Urinary bladder (tissue), 4 donors: Measurements from ENCODE around the gene CFAP99. TPM values are rescaled to one million over a fixed set of nuclear protein-coding genes. Genes with fewer than 3 reads are reported as not detected.

ENCODE experiments used
- DNase-seq: peaks from one replicate; pipeline ENCODE4 v3.0.0-alpha.2; 2015; ENCODE audit errors: extremely low spot score
- H3K27ac ChIP-seq: one replicate; pipeline ENCODE4 v1.5.1; 2013; ENCODE audit warnings: low read depth, mild to moderate bottlenecking, moderate library complexity
- H3K36me3 ChIP-seq: one replicate; pipeline ENCODE4 v1.6.1; 2013; ENCODE audit warnings: mild to moderate bottlenecking, moderate library complexity; ENCODE audit not compliant: insufficient read depth
- H3K4me1 ChIP-seq: one replicate; pipeline ENCODE4 v1.6.1; 2013; ENCODE audit warnings: mild to moderate bottlenecking, moderate library complexity; ENCODE audit not compliant: insufficient read depth
- H3K4me3 ChIP-seq: one replicate; pipeline ENCODE4 v1.5.1; 2013; ENCODE audit warnings: low read depth, low read length
- WGBS: extraction: QIAGEN DNeasy Blood & Tissue Kit; methylation state at CpG from one replicate; pipeline ENCODE4 v1.1.7; 2013; 5-methylcytosine and 5-hydroxymethylcytosine counted together
- polyA plus RNA-seq: library from polyadenylated mRNA; stranded (reverse); fragments of 200-250 nt; gene quantifications from one replicate; pipeline ENCODE4 v1.2.3, GENCODE V29; 2013
- total RNA-seq: library from RNA; depleted of rRNA; stranded (reverse); fragments of >200 nt; gene quantifications from one replicate; pipeline ENCODE4 v1.2.3, GENCODE V29; 2014
- donor health status: healthy with polysubstance abuse.
- donor health status: healthy.

The CFAP99 gene
- total and polyA plus RNA-seq, 2 donors, result 0.06 TPM; not detected in 1

DNA sequence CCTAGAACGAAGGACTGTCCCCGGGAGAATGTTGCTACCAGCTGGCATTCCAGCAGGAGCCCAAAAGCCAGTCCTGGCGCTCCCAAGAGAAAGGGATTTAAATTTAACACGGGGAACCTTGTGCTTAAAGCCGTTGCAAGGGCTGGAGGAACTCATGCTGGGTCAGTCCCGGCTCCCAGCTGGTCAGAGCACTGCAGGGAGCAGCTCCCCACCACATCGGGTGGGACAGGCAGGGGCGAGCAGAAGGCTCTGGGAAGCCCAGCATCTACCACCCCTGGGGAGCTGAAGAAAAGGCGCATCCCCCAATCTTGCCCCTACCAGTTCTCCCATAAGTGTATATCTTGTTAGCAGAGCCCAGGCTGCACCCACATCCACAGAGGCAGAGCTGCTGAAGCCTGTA lies 15.7 kb downstream of the CFAP99 start:
- no peak for DNase-seq
- Histone ChIP-seq H3K27ac (no peak overlapping the region), H3K36me3 (no peaks in the 10 kb centered on the region), H3K4me1 (no peaks in the 10 kb centered on the region), H3K4me3 (no peak overlapping the region)
- 53% methylated on average over 9 of the region's 9 CpGs for WGBS

DNA sequence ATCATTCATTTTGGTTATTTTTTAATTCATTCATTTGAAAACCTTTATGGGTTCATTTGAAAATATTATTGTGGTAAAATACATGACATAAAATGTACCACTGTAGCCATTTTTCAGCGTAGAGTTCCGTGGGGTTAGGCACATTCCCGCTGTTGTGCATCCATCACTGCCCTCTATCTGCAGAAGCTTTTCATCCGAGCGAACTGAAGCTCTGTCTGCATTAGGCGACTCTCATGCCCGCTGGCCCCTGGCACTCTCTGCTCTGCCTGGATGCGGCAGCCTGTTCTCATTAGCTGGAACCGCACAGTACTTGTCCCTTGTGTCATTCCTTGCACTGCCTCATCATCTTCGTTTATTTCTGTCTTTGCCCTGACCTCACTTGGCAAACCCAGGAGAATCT lies 17.5 kb downstream of the CFAP99 start:
- Histone ChIP-seq H3K36me3 (no peaks in the 10 kb centered on the region), H3K4me1 (no peaks in the 10 kb centered on the region), H3K4me3 (no peak overlapping the region), H3K27ac (no peak overlapping the region)
- DNase-seq, result no peak
- 58% methylated on average over 10 of the region's 10 CpGs for WGBS

DNA sequence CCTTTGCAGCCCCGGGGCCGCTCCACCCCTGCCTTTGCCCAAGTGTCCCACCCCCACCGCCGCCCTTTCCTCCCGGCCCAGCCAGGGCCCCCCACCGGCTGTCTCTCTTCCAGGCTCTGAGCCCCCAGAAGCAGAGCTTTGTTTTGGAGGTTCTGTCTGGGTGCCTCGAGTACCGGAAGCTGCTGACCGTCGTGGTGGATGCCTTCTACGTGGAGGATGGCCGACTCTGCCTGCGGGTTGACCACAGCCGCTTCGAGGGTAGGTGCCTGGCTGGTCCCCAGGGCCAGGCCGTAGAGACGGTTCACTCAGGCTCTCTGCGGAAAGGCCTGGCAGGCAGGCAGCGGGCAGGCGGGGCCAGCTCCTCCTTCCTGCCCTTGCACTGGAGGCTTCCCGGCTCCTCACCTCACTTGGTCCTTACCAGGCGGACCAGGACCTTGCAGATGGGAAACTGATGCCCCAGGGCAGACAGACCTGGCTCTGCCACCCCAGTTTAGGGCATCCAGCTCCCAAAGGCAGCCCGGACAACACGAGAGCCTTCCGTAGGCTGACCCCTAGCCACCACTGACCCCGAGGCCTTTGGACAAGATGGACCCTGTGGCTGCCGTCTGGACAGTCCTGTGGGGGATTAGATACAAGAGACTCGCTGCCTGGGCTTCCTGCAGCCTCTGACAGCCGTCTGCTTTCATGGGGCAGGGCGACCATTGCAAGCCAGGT lies 18.2 kb downstream of the CFAP99 start:
- Histone ChIP-seq H3K36me3 (no peaks in the 10 kb centered on the region), H3K27ac (no peak overlapping the region), H3K4me3 (no peak overlapping the region), H3K4me1 (no peaks in the 10 kb centered on the region)
- DNase-seq, result no peak
- WGBS, result 79% methylated on average over 30 of the region's 30 CpGs

DNA sequence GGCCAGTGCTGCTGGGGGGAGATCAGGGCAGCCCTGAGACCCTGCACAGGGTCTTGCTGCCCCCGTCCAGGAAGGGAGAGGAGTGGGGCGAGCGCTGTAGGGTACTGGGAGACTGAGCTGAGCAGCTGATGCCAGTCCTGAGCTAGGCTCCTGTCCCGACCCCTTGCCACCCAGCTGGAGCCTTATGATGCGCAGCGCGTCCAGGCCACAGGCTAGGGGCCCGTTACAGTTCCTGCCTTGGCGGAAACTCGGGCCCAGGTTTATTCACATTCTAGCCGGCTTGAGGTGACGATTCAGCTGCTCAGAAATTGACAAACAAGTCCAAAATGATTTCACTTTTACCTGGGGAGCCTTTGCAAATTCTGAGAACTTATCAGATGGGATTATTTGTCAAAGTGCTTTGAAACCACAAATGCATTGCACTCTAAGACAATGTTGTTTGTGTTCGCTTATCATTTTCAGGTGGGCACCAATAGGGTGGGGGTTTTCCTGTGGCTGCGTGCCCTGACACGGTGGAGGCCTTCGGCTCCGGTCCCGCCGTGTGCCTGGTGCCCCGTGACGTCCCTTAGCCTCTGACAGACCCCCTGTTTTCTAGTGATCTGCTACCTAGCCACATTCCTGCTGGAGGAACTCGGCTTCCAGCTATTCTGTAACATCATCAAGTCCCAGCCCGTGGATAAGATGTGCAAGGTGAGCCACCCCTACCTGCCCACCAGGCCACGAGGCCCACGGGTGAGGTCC lies 18.9 kb downstream of the CFAP99 start:
- no peak for DNase-seq
- 81% methylated on average over 25 of the region's 25 CpGs for WGBS
- no peaks in the 10 kb centered on the region for H3K4me1 ChIP-seq
- H3K4me3 ChIP-seq, result no peak overlapping the region
- no peak overlapping the region for H3K27ac ChIP-seq
- no peaks in the 10 kb centered on the region for H3K36me3 ChIP-seq

DNA sequence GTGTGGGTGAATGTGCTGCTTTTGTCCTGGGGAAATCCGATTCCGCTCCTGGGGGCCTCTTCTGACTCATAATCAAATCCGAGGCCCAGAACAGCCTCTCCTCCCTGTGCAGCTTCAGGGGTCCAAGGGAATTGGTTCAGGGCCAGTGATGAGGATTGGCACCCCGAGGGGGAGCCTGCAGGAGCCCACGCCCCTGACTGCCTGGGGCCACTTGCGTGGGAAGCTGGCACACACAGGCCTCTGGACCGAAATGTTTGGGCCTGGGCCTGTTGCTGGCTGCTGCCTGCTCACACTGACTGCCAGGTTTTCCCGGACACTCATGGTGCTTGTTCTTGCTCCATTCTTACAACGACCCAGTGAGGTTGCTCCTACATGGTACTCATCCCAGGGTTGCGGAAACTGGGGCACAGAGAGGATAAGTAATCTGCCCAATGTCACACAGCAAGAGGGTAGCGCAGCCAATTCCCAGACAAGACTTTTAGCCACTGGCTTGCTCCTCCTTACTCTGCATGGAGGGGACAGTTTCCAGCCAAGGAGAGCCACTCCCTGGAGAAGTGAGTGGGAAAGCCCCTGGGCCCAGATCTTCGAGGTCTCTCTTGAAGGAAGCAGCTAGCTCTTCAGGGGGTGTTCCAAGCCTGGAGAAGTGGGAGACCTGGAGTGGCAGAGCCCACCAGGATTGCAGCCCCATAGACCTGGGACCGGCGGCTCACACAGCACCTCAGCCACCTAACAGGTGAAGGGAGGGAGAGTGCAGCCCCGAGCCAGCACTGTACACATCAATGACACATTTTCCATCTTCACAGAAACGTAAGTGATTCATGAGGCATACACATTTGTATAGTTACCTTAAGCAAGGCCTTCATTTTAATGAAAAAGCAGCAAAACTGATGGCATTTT lies 20.3 kb downstream of the CFAP99 start:
- Histone ChIP-seq H3K27ac (no peak overlapping the region), H3K4me1 (no peaks in the 10 kb centered on the region), H3K36me3 (no peaks in the 10 kb centered on the region), H3K4me3 (no peak overlapping the region)
- WGBS, result 83% methylated on average over 16 of the region's 16 CpGs
- DNase-seq, result no peak

DNA sequence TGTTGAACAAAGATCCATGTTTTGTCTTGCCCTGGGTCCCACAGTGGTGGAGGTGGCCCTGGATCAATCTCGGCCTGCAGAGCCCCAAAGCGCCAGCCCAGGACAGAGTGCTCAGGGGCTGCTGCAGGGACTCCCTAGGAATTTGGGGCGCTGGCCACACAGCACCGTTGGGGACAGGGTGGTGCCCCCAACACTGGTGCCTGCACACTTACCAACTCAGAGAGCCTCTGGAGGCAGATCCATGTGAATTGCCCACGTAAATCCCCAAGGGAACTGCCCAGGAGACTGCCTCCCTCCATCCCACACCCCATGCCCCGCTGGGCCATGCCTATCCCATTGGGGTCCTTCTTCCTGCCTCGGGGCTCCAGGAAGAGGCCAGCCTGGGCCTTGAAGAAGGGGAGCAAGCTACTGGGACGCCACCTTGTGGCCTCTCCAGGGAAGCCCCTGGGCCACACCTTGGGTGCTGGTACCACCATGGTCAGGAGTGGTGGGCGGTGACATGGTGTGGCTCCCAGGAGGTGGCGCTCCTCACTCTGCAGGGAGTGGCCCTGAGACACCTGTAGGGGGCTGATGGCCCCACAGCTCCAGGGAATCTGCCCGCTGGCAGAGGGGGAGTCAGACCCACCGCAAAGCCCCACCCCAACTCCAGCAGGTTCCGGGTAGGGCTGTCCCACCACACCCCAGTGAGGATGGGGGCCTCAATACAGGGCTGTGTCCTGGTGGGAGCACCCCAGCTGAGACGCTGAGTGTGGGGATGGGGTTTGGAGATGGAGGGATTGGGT lies 22.8 kb downstream of the CFAP99 start:
- no peaks in the 10 kb centered on the region for H3K36me3 ChIP-seq
- H3K4me1 ChIP-seq, result no peaks in the 10 kb centered on the region
- 53% methylated on average over 14 of the region's 14 CpGs for WGBS
- DNase-seq, result no peak
- no peak overlapping the region for H3K27ac ChIP-seq
- H3K4me3 ChIP-seq, result no peak overlapping the region

DNA sequence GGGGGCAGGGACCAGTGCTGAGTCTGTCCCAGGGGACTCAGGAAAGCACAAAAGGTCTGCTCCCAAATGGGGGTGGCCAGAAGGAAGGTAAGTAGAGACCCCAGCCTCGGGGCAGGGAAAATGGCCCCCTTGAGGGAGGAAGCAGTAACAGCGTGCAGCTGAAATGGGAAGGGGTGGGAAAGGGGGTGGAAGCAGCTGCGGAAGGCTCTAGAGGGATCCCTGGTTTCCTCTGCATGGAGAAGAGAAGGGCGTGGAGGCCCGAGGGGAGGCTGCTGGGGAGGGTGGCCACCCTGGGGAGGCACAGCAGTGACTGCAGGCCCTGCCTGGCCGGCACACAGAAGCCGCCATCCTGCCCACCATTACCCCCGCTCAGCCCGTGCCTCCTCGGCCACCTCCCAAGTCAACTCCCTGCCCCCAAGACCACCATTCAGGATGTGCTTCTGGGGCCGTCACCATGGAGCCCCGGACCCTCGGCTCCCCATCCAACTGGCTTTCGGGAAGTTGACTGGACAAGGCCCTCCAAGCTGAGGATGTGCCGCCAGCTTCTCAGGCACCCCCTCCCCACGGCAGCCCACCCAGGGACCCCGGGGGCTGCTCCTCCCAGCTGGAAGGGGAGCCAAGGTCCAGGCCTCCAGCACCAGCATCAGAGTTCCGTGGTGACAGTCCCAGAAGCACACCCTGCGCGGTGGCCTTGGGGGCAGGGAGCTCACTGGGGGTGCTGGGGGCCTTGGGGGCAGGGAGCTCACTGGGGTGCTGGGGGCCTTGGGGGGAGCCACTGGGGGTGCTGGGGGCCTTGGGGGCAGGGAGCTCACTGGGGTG lies 23.6 kb downstream of the CFAP99 start:
- 74% methylated on average over 20 of the region's 20 CpGs for WGBS
- Histone ChIP-seq H3K36me3 (no peaks in the 10 kb centered on the region), H3K4me3 (no peak overlapping the region), H3K27ac (no peak overlapping the region), H3K4me1 (no peaks in the 10 kb centered on the region)
- no peak for DNase-seq

DNA sequence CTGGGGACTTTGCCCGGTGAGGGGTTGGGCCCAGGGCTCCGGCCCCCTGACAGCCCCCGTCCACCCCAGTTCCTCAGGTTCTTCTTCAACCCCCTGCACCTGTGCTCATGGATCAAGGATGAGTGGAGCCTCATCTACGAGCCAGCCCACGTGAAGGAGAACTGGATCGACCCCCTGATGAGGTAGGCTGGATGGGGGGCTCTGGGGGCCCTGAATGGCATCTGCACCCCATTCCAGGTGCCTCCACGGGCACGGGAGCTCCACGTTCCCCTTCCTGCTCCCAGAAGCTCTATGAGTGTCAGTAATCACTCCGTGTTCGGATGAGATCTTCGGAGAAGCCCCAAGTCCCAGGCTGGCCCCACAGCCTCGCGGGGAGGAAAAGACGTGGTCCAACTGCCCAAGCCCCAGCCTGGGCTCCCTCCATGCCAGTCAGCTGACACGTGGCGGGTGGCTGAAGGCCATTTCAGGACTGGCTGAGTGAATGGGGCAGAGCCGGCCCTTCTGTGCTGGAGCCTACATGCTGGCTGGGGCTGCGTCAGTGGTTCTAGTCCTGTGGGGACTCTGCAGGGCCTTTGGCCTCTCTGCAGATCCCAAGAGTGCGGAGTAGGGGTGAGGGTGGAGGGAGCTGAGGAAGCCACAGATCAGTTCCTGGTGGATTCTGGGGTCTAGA lies 24.4 kb downstream of the CFAP99 start:
- no peaks in the 10 kb centered on the region for H3K36me3 ChIP-seq
- no peak overlapping the region for H3K4me3 ChIP-seq
- H3K4me1 ChIP-seq, result no peaks in the 10 kb centered on the region
- no peak for DNase-seq
- H3K27ac ChIP-seq, result no peak overlapping the region
- 86% methylated on average over 20 of the region's 20 CpGs for WGBS

DNA sequence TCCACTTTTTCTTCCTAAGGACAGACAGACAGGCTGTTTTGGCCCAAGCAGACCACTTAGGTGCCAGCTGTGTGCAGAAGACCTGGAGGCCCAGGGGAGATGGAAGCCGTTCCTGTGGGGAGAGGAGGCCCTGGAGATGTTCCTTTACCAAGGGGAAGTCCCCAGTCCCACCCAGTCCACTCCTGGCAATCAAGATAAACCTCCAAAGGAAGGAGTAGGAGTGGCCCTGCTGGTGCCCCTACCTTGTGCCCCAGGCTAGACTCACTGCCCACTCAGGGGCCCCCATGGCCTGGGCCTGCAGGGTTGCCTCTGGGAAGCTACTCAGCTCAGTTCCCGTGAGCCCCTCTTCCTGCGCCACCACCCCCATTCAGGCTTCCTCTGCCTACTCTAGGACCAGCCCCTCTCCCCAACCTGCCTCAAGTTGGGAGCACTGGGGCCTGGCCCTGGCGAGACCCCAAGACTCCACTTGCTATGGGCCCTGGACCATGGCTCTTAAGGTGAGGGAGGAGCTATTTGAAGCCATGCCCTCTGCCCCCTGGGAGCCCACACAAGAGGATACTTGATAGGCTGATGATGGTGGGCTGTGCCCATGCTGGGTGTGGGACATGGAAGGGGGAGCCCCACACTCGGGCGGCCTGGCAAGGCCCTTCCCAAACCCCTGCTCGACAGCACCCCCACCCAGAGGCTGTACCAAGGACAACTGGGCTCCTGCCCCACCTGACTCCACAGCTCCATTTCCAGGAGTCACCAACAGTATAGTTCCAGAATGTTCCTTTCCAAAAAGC lies 25.4 kb downstream of the CFAP99 start:
- H3K36me3 ChIP-seq, result no peaks in the 10 kb centered on the region
- no peaks in the 10 kb centered on the region for H3K4me1 ChIP-seq
- WGBS, result 87% methylated on average over 7 of the region's 7 CpGs
- H3K4me3 ChIP-seq, result no peak overlapping the region
- no peak for DNase-seq
- H3K27ac ChIP-seq, result no peak overlapping the region

DNA sequence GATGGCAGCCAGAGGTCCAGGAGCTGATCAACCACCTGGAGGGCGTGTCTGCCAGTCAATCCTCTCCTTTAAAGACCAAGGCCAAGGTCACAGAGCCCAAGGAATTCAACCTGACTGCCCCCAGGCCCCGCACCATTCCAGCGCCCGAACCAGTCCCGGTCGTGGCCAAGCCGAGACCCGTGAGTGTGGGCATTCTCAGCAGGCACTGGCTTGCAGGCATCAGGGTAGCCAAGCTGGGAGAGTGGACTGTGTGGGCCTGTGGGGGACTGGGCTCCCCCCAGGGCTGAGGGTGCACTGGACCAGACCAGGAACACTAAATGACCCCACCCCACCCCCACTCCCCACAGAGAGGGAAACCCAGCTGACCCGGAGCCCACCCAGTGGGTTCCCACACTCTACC lies 26.4 kb downstream of the CFAP99 start:
- no peaks in the 10 kb centered on the region for H3K4me1 ChIP-seq
- H3K36me3 ChIP-seq, result no peaks in the 10 kb centered on the region
- H3K27ac ChIP-seq, result no peak overlapping the region
- DNase-seq, result no peak
- no peak overlapping the region for H3K4me3 ChIP-seq
- 96% methylated on average over 9 of the region's 9 CpGs for WGBS

DNA sequence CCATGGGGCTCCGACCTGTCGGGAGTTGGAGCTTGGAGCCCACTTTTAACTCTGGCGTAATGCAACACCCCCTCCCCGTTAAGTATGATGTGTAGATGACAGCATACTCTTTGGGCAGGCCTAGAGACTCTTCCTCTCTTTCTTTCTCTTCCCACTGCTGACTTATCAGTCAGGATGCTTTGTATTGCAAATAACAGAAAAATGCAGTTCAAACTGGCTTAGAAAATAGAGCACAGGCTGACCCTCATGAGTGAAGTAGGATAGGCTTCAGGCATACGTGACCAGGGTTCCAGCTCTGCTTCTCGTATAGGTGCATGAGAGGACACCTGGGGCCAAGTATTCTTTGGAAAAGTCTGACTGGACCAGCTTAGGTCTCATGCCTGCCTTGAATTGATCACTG lies 26.8 kb downstream of the CFAP99 start:
- no peak for DNase-seq
- Histone ChIP-seq H3K27ac (no peak overlapping the region), H3K36me3 (no peaks in the 10 kb centered on the region), H3K4me1 (no peaks in the 10 kb centered on the region), H3K4me3 (no peak overlapping the region)
- WGBS, result 88% methylated on average over 6 of the region's 6 CpGs
